ENCODE data around the gene ARHGAP15.
A peak's percentile ranks its signal among the peaks of the same experiment; 100 is the strongest.
"Not testable (repeated sequence)": the region's sequence is repeated elsewhere in the genome, so short reads cannot be mapped to it uniquely, and the experiment has no call there.

Gene ARHGAP15

GRCh38 chr2:143128681-143129580, at the start of gene ARHGAP15:
Gene ARHGAP15 (plus strand): TSS chr2:143129419.
- no peak for DNase-seq

GRCh38 chr2:143081616-143082015, 47.6 kb upstream of the ARHGAP15 start:
- no peak for DNase-seq

DNA sequence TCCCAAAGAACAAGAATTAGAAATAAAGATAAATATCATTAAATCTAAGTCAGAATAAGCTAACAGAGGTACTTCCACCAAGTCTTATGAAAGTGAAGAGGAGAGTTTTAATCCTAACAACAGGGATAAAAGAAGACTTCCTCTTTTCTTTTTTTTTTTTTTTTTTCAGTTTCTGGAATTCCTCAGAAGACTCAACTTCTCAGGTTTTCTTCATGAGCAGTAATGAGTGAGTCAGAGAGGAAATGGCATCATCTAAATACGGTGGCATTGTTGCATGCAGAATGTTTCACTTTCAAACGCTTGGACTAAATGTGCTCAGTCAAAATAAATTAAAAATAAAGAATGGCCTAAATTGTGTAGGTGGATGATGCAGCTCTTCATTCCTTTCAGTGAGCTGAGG, 45.6 kb upstream of the ARHGAP15 start:
- DNase-seq = no peak

DNA sequence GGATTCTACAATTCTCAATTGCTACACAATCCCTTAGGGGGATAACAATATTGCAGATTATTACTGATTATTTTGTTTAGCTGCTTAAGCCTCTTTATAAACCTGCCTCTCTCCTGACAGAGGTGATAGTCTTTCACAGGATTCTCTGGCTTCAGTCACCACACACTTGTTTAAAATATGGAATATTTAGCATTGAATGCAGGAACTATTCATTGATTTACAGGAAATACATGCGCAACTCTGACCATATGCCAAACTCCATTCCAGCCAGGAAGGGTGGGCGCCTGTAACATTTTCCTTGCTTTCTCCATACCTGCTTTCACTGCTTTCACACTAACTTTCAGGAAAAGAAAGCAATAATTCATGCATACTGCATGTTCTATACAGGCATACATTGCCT, 44.8 kb upstream of the ARHGAP15 start:
- no peak for DNase-seq

- DNase-seq = no peak
These were observed 44.0 kb upstream of the ARHGAP15 start for GRCh38 chr2:143085125-143085784.

DNA sequence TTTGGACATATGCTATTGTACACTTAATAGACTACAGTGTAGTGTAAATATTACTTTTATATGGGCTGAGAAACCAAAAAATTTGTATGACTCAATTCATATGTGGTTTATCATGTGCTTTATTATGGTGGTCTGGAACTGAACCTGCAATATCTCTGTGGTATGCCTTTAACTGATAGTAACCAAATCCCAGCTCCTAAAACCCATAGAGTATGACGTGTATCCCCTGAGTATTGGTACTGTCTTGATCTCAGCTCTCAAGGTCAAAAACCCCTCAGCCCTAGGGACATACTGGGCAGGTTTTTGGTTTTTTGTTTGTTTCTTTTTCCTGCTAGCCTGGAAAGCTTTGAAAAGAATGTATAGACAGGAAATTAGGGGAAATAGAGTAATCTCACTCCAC, 42.2 kb upstream of the ARHGAP15 start:
- DNase-seq = no peak

DNA sequence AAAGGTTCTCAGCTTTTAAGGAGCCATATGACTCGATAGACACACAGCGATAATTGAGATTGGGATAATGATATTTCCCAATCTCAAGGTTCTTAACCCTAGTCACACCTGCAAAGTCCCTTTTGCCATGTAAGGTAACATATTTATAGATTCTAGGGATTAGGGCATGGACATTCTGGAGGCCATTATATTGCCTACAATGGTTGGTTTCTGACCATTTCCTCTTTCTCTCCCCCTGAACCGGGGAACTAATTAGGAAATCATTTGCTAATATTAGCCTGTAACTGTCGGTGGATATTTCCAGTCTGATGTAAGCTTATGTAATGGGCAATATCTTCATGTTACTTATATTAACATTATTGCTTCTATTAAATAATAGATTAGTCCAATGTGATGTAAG, 40.8 kb upstream of the ARHGAP15 start:
- no peak for DNase-seq

DNA sequence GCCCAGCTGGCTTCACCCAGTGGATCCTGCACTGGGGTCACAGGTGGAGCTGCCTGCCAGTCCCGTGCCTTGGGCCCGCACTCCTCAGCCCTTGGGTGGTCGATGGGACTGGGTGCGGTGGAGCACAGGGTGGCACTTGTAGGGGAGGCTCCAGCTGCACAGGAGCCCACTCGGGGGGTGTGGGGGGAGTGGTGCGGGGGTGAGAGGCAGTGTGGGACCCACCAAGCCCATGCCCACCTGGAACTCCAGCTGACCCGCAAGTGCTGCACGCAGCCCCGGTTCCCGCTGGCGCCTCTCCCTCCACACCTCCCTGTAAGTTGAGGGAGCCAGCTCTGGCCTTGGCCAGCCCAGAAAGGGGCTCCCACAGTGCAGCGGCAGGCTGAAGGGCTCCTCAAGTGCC, 39.7 kb upstream of the ARHGAP15 start:
- not testable (repeated sequence) for DNase-seq

- peak; percentile 15 for DNase-seq
These were observed 18.3 kb upstream of the ARHGAP15 start for GRCh38 chr2:143110758-143111428.

- DNase-seq = no peak
These were observed 12.0 kb upstream of the ARHGAP15 start for GRCh38 chr2:143117225-143117624.

GRCh38 chr2:143121079-143121478, 8.1 kb upstream of the ARHGAP15 start:
- no peak for DNase-seq

DNA sequence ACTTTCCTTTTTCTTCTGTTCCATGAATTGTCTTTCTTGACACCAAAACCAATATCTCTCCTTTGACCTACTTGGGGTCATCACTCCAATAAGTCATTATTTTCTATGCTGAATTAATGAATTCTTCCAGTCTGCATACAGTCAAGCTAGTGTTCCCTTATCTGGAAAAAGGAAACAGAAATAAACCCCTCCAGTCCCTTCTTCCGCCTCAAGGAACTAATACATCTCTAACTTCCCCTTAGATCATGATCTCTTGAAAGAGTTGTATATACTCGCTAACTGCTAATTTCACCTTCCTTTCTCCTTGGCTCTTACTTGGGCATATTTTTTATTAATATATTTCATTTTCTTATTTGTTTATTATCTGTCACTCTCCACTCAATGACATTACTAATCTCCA, 7.3 kb upstream of the ARHGAP15 start:
- no peak for DNase-seq

DNA sequence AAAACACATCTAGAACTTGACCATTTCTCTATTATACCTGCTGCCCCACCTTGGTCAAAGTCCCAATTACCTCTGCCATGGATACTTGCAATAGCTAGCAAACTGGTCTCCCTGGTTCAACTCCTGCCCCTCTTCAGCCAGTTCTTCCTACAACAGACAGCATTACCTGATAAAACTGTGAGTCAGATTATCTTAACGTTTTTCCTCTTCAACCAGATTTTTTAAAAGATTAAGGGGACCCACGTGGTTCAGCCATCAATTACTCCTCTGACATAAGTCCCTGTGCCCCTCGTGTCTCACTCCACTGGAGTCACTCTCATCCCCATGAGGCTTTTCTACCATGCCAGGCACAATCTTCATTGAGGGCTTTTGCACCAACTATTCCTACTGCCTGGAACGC, 5.3 kb upstream of the ARHGAP15 start:
- DNase-seq = no peak

- no peak for DNase-seq
These were observed 4.8 kb upstream of the ARHGAP15 start for GRCh38 chr2:143124445-143124844.

DNA sequence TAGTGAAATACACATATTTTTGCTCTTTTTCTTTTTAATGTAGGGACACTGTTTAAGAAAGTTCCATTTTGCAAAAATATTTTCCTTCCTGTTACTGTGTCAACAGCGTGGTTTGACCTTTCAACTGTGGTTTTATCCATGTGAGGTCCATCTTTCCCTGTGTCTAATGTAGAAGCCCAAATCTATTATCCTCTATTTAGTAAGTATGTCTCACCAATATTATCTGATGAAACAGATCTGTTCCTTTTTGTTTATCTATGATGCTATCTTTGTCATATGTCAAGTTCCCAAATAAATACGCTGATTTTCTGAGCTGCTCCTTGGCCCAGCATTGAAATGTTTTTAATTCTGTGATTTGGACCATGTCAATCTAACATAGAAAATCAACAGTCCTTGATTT, 3.5 kb upstream of the ARHGAP15 start:
- DNase-seq = no peak

DNA sequence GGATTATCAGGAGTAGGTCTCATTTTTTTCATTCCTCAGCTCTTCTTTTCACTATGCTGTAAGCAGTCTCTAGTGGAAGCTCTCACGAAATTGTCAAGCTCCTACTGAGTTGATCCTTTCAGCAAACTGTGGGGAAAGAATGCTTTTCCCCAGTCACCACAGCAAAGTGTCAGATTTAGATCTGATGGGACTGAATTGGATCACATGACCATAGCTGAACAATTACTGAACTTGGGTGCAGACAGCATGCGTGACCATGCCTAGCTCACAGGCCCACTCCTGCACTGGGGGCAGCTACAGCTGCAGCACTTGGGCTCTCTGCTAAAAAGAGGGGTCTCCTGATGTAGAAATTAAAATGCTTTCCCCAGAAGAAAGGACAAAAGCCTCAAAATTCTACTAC, 3.1 kb downstream of the ARHGAP15 start:
- no peak for DNase-seq

DNA sequence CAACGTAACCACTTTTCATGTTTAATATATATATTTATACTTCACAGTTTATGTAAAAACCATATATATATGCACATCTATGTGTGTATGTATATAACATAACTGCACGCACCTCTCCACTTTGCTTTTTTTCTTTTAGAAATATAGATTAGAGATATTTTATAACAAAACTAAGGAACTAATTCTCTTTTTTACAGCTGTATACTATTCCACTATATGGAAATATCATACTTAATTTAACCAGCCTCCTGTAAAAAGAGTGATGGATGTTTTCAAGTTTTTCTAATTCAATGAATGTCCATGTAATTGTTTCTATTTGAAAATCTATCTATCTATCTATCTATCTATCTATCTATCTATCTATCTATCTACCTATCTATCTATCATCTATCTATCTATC, 4.6 kb downstream of the ARHGAP15 start:
- no peak for DNase-seq

DNA sequence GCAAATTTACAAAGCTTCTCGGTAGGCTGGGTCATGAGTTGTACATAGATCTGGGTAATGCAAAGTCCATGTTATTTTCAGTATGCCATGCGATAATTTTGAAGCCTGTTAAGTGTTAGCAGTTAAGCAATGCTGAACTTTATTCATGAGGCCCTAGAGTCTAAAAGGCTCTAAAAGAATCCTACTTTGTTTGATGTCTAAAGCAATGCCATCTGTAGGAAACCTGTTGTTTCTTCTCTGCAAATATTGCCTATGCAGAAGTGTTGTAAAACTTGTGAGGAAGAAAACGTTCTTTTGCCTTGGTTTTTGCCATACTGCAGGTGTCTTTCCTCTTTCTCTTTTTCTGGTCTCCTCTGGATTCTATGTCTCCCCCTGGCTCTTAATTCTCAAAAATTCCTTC, 9.1 kb downstream of the ARHGAP15 start:
- DNase-seq = no peak

GRCh38 chr2:143139835-143140393, 10.7 kb downstream of the ARHGAP15 start:
- no peak for DNase-seq

DNA sequence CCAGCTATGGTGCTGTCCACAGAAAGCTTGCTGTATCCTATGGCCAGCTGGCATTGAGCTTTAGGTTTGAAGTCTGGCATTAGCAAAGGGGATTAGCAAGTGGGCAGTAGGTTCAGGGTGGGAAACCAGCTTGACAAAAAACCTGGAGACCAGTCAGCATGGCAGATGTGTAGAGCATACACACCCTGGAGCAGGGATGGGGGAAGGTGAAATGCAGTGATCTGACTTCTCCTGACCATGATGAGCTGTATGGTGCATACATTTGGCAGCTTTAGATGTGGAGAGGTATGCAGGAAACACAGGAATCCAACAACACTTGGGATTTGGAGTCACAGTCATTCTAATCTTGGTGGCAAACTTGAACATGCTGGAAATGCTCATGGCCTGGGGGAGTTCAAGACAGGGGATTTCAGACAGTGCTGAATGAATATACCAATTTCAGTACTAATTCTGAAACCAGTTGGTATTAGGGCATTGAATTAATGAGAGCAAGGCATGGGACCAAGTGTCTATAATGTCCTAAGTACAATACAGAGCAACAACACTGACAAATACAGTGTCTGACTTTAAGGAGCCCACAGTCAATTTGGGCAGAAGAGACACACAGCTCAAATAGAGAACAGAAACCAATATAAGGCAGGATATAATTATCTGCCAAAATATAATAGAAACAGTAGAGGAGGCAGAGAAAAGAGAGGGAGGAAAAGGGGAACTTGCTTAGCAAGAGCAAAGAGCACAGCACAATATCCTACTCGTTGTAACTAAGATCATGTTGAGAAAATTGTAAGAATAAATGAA, 11.8 kb downstream of the ARHGAP15 start:
- DNase-seq = no peak

DNA sequence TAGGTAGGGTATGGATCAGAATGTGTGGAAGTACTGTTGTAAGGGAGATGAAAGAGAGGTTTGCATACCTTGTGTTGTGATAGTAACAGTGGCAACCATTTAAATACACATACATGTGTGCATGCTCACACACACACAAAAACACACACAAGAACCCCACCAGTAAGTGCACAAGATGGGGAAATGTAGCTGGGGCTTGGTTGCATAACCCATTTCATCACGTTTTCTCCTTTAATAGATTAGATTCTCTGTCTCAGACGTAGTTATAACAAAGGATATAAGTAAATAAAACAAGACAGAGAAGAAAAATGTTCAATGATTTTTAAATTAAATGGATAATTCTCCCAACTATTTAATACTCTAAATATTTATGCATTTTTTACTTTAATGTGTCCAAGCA, 13.4 kb downstream of the ARHGAP15 start:
- DNase-seq = no peak

GRCh38 chr2:143144813-143145455, 15.7 kb downstream of the ARHGAP15 start:
- no peak for DNase-seq

Measured in NCI-H2081 treated with DMSO at 0.1 percent for 48 hours (cell line).